Fibroblast of skin of back (primary cell): ENCODE results near the gene ZDHHC9.

ENCODE experiments used
- DNase-seq: peaks from one replicate; pipeline ENCODE4 v3.0.0-alpha.2; 2013

The ZDHHC9 gene

GRCh38 chrX:129818123-129818522, 25.6 kb downstream of the ZDHHC9 start:
- no peak for DNase-seq

GRCh38 chrX:129813662-129814368, 29.9 kb downstream of the ZDHHC9 start:
- DNase-seq: no peak

GRCh38 chrX:129808829-129809796, 34.6 kb downstream of the ZDHHC9 start:
- peak; percentile 0 for DNase-seq

- DNase-seq: no peak
These were observed 35.4 kb downstream of the ZDHHC9 start for GRCh38 chrX:129808158-129808828.

- no peak for DNase-seq
These were observed 38.9 kb downstream of the ZDHHC9 start for GRCh38 chrX:129804806-129805205.

- DNase-seq: no peak
These were observed 40.8 kb downstream of the ZDHHC9 start for GRCh38 chrX:129802863-129803262.

- DNase-seq: no peak
These were observed 43.5 kb downstream of the ZDHHC9 start for GRCh38 chrX:129800186-129800585.

- DNase-seq: no peak
These were observed 44.8 kb downstream of the ZDHHC9 start for GRCh38 chrX:129798888-129799287.

- no peak for DNase-seq
These were observed 45.2 kb downstream of the ZDHHC9 start for GRCh38 chrX:129798456-129798855.

- no peak for DNase-seq
These were observed 46.3 kb downstream of the ZDHHC9 start for GRCh38 chrX:129797251-129797906.

- no peak for DNase-seq
These were observed 48.1 kb downstream of the ZDHHC9 start for GRCh38 chrX:129795584-129795983.

- DNase-seq: no peak
These were observed 50.0 kb downstream of the ZDHHC9 start for GRCh38 chrX:129793604-129794191.

GRCh38 chrX:129792586-129793291, 50.9 kb downstream of the ZDHHC9 start:
- DNase-seq: no peak

- no peak for DNase-seq
These were observed 51.6 kb downstream of the ZDHHC9 start for GRCh38 chrX:129791961-129792570.

GRCh38 chrX:129791336-129791735, 52.4 kb downstream of the ZDHHC9 start:
- DNase-seq: no peak

- no peak for DNase-seq
These were observed 52.9 kb downstream of the ZDHHC9 start for GRCh38 chrX:129790808-129791207.

GRCh38 chrX:129790146-129790545, 53.5 kb downstream of the ZDHHC9 start:
- no peak for DNase-seq

GRCh38 chrX:129788527-129788926, 55.2 kb downstream of the ZDHHC9 start:
- no peak for DNase-seq

- no peak for DNase-seq
These were observed 56.2 kb downstream of the ZDHHC9 start for GRCh38 chrX:129787336-129788055.

- no peak for DNase-seq
These were observed 57.5 kb downstream of the ZDHHC9 start for GRCh38 chrX:129786210-129786651.
